ENCODE data around the gene CXCR1.

The CXCR1 gene

DNA sequence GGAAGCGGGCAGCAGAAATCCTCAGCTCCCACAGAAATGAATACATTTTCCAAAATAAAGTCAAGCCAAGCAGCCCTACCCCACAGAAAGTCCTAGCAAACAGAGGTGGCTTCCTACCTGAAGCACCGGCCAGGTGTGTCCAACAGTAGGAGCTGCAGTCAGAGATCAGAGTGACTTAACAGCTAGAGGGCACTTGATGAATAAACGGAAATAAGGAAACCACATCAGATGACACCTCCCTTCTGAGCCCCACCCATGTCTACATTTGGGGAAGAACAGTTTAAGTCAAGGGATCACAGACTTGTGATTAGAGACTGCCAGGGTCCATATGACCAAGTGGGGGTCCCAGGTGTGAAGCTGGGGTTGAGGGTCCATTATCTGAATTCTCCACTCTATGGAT, at the start of gene CXCR1:
TSS of gene CXCR1 (minus strand) at position 172 of the 400 bp plus-strand sequence. CDS start 1,751 bp downstream, outside the sequence.
- Histone ChIP-seq H3K9me3 (ENCODE audit: insufficient read depth, low read length, severe bottlenecking) (no peaks in the 10 kb centered on the region), H3K79me2 (ENCODE audit: insufficient read depth, low read length) (no peaks in the 10 kb centered on the region), H4K20me1 (ENCODE audit: insufficient read depth, low read length) (no peaks in the 10 kb centered on the region), H3K4me1 (ENCODE audit: insufficient read depth, low read length) (no peaks in the 10 kb centered on the region), H3K36me3 (ENCODE audit: insufficient read depth, low read length) (no peaks in the 10 kb centered on the region), H3K9ac (ENCODE audit: low read depth, low read length) (no peak within 1 kb of the TSS), H3K27ac (ENCODE audit: low read length) (no peak within 1 kb of the TSS), H3K27me3 (ENCODE audit: insufficient read depth, low read length, poor library complexity) (peaks cover 32% of the 10 kb centered on the region), H3K4me2 (ENCODE audit: insufficient read depth, low read length) (no peak within 1 kb of the TSS), H3K4me3 (ENCODE audit: low read depth in 1 of 2, low read length in 2 of 2) (no peak within 1 kb of the TSS), H2AFZ (ENCODE audit: low read depth, low read length) (no peak within 1 kb of the TSS)
- ATAC-seq (ENCODE audit: insufficient read depth, low read depth) (peak; percentile 83), DNase-seq (peak; percentile 31)
- TF ChIP-seq EZH2 (IDR thresholded peaks at IDR 0.05; ENCODE audit: borderline replicate concordance, low read depth, low read length, severe bottlenecking) = no peak
- TF ChIP-seq, protein P1, sequence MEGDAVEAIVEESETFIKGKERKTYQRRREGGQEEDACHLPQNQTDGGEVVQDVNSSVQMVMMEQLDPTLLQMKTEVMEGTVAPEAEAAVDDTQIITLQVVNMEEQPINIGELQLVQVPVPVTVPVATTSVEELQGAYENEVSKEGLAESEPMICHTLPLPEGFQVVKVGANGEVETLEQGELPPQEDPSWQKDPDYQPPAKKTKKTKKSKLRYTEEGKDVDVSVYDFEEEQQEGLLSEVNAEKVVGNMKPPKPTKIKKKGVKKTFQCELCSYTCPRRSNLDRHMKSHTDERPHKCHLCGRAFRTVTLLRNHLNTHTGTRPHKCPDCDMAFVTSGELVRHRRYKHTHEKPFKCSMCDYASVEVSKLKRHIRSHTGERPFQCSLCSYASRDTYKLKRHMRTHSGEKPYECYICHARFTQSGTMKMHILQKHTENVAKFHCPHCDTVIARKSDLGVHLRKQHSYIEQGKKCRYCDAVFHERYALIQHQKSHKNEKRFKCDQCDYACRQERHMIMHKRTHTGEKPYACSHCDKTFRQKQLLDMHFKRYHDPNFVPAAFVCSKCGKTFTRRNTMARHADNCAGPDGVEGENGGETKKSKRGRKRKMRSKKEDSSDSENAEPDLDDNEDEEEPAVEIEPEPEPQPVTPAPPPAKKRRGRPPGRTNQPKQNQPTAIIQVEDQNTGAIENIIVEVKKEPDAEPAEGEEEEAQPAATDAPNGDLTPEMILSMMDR (IDR thresholded peaks at IDR 0.05; ENCODE audit: borderline replicate concordance, extremely low read depth, low read length, poor library complexity, severe bottlenecking) = peak; percentile 14

DNA sequence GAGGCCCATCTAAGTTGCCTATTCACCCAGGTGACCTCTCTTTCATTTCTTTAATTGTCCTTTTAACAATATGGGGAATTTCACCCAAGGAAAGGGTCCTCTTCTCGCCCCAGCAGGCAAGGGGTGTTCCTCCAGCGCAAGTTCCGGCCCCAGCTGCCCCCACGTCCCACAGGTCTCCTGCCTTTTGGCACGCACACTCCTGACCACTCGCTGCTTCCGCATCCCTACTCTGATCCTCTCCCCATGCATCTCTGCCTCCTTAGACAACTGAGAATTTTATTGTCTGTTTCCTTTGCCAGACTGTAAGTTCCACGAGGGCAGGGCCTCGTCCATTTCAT, 49.5 kb upstream of the CXCR1 start:
- TF ChIP-seq, protein P1 (IDR thresholded peaks at IDR 0.05; ENCODE audit: borderline replicate concordance, extremely low read depth, low read length, poor library complexity, severe bottlenecking) = no peak
- no peak for TF ChIP-seq EZH2 (IDR thresholded peaks at IDR 0.05; ENCODE audit: borderline replicate concordance, low read depth, low read length, severe bottlenecking)
- no peaks in the 10 kb centered on the region for H3K9me3 ChIP-seq (ENCODE audit: insufficient read depth, low read length, severe bottlenecking)
- peaks cover 35% of the 10 kb centered on the region for H4K20me1 ChIP-seq (ENCODE audit: insufficient read depth, low read length)
- peaks cover 42% of the 10 kb centered on the region for H3K79me2 ChIP-seq (ENCODE audit: insufficient read depth, low read length)
- peaks cover 19% of the 10 kb centered on the region for H3K36me3 ChIP-seq (ENCODE audit: insufficient read depth, low read length)
- no peaks in the 10 kb centered on the region for H3K27me3 ChIP-seq (ENCODE audit: insufficient read depth, low read length, poor library complexity)
- H3K4me1 ChIP-seq (ENCODE audit: insufficient read depth, low read length) = peaks cover 44% of the 10 kb centered on the region
- H2AFZ ChIP-seq (ENCODE audit: low read depth, low read length) = peak overlapping the region; percentile 85
- peak overlapping the region; percentile 71 for H3K4me2 ChIP-seq (ENCODE audit: insufficient read depth, low read length)
- no peak for ATAC-seq (ENCODE audit: insufficient read depth, low read depth)
- H3K4me3 ChIP-seq (ENCODE audit: low read depth in 1 of 2, low read length in 2 of 2) = peak overlapping the region; percentile 22 to 72; a peak in 3 of 4 replicates
- DNase-seq = no peak
- peak overlapping the region; percentile 74 for H3K27ac ChIP-seq (ENCODE audit: low read length)
- peak overlapping the region; percentile 54 for H3K9ac ChIP-seq (ENCODE audit: low read depth, low read length)

DNA sequence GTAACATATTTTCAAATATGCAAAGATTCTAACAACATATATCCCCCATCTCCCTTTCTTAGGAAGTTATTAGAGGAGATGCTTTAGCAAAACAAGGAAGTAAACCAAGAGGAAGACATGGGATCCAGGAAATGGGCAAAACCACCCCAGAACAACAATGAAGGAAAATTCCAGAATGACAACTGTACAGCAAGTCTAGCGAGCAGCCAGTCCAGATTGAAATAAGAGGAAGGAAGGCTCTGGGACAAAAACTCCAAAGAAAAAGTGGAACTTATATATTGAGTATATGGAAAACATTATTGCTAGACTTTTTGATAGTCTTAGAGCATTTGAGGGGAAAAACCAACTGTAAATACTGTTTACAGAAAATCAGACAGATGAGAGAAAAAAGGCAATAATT, 47.4 kb upstream of the CXCR1 start:
- Histone ChIP-seq H3K27me3 (ENCODE audit: insufficient read depth, low read length, poor library complexity) (no peaks in the 10 kb centered on the region), H2AFZ (ENCODE audit: low read depth, low read length) (no peak overlapping the region), H3K9me3 (ENCODE audit: insufficient read depth, low read length, severe bottlenecking) (no peaks in the 10 kb centered on the region), H4K20me1 (ENCODE audit: insufficient read depth, low read length) (peaks cover 13% of the 10 kb centered on the region; the same call in 1 of the 2 replicates), H3K4me3 (ENCODE audit: low read depth in 1 of 2, low read length in 2 of 2) (no peak overlapping the region), H3K79me2 (ENCODE audit: insufficient read depth, low read length) (peaks cover 20% of the 10 kb centered on the region), H3K4me1 (ENCODE audit: insufficient read depth, low read length) (peaks cover 22% of the 10 kb centered on the region), H3K9ac (ENCODE audit: low read depth, low read length) (no peak overlapping the region), H3K4me2 (ENCODE audit: insufficient read depth, low read length) (no peak overlapping the region), H3K27ac (ENCODE audit: low read length) (no peak overlapping the region), H3K36me3 (ENCODE audit: insufficient read depth, low read length) (no peaks in the 10 kb centered on the region; the same call in 1 of the 2 replicates)
- DNase-seq (no peak), ATAC-seq (ENCODE audit: insufficient read depth, low read depth) (no peak)
- TF ChIP-seq, protein P1 (IDR thresholded peaks at IDR 0.05; ENCODE audit: borderline replicate concordance, extremely low read depth, low read length, poor library complexity, severe bottlenecking) = no peak
- TF ChIP-seq EZH2 (IDR thresholded peaks at IDR 0.05; ENCODE audit: borderline replicate concordance, low read depth, low read length, severe bottlenecking) = no peak

DNA sequence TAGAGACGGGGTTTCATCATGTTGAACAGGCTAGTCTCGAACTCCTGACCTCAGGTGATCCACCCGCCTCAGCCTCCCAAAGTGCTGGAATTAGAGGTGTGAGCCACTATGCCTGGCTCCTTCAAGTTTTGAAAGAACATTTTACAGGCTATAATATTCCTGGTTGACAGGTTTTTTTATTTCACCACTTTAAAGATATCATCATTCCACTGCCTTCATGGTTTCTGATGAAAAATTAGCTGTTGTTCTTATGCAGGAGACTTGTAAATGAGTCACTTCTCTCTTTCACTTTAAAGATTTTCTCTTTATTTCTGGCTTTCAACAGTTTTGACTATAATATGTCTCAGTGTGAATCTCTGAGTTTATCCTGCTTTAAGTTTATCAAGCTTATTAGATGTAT, 42.3 kb upstream of the CXCR1 start:
- Histone ChIP-seq H3K4me2 (ENCODE audit: insufficient read depth, low read length) (no peak overlapping the region), H3K9ac (ENCODE audit: low read depth, low read length) (no peak overlapping the region), H3K36me3 (ENCODE audit: insufficient read depth, low read length) (no peaks in the 10 kb centered on the region), H3K9me3 (ENCODE audit: insufficient read depth, low read length, severe bottlenecking) (no peaks in the 10 kb centered on the region), H3K4me3 (ENCODE audit: low read depth in 1 of 2, low read length in 2 of 2) (no peak overlapping the region), H2AFZ (ENCODE audit: low read depth, low read length) (no peak overlapping the region), H3K79me2 (ENCODE audit: insufficient read depth, low read length) (no peaks in the 10 kb centered on the region), H3K27ac (ENCODE audit: low read length) (no peak overlapping the region), H3K27me3 (ENCODE audit: insufficient read depth, low read length, poor library complexity) (no peaks in the 10 kb centered on the region), H3K4me1 (ENCODE audit: insufficient read depth, low read length) (no peaks in the 10 kb centered on the region), H4K20me1 (ENCODE audit: insufficient read depth, low read length) (no peaks in the 10 kb centered on the region)
- no peak for DNase-seq
- ATAC-seq (ENCODE audit: insufficient read depth, low read depth) = no peak
- TF ChIP-seq EZH2 (IDR thresholded peaks at IDR 0.05; ENCODE audit: borderline replicate concordance, low read depth, low read length, severe bottlenecking) = no peak
- TF ChIP-seq, protein P1 (IDR thresholded peaks at IDR 0.05; ENCODE audit: borderline replicate concordance, extremely low read depth, low read length, poor library complexity, severe bottlenecking) = no peak

All from DND-41 (cell line).